Naive thymus-derived CD4-positive, alpha-beta T cell (primary cell): ENCODE results near the gene LDLRAD4. TPM values are rescaled to one million over a fixed set of nuclear protein-coding genes. Genes with fewer than 3 reads are reported as not detected.

Experiments
- ATAC-seq: fragments of 150-1000 bp; cut with Tn5 transposase; 2 replicates; pipeline ENCODE4 v1.10.0; 2021; ENCODE audit warnings: mild to moderate bottlenecking, moderate library complexity
- CTCF ChIA-PET: fragments of 350-600 bp; sonication (Branson Sonifier 250); formaldehyde crosslinking; loops from one replicate; lab custom pipeline; 2021; ENCODE audit warnings: antibody characterized with exemption; lab: Charles Lee
- POLR2A ChIA-PET: fragments of 350-600 bp; sonication (Branson Sonifier 250); formaldehyde crosslinking; loops from one replicate; lab custom pipeline; 2021; ENCODE audit warnings: antibody characterized with exemption, inconsistent platforms; lab: Charles Lee
- DNase-seq, 9 donors: peaks; one replicate each; pipeline versions ENCODE4 v3.0.0 to v3.0.0-alpha.2; 2020 to 2022; ENCODE audit warnings: mixed read lengths in 1 of 9
- H3K27ac ChIP-seq: one replicate; pipeline ENCODE4 v1.7.0; 2013; ENCODE audit warnings: mild to moderate bottlenecking, low read depth, low read length, moderate library complexity
- H3K27me3 ChIP-seq, 2 donors: one replicate each; pipeline ENCODE4 v1.7.0; 2013; ENCODE audit warnings: low read length in 2 of 2, mild to moderate bottlenecking in 2 of 2, moderate library complexity in 2 of 2; ENCODE audit not compliant: control insufficient read depth in 2 of 2, insufficient read depth in 2 of 2
- H3K36me3 ChIP-seq, 3 experiments: 1 replicate in 2 of 3; 2 replicates in 1 of 3; pipeline ENCODE4 v1.7.0; 2013; ENCODE audit warnings: low read length in 3 of 3, mild to moderate bottlenecking in 3 of 3, moderate library complexity in 1 of 3; ENCODE audit not compliant: insufficient read depth in 3 of 3, control insufficient read depth in 2 of 3
- H3K4me1 ChIP-seq, 2 donors: one replicate each; pipeline ENCODE4 v1.7.0; 2013; ENCODE audit warnings: low read length in 2 of 2, mild to moderate bottlenecking in 2 of 2, moderate library complexity in 1 of 2; ENCODE audit not compliant: control insufficient read depth in 2 of 2, insufficient read depth in 2 of 2
- H3K4me3 ChIP-seq: 2 replicates; pipeline ENCODE4 v1.7.0; 2013; ENCODE audit warnings: mild to moderate bottlenecking, low read length
- H3K9me3 ChIP-seq, 3 experiments: 1 replicate in 2 of 3; 2 replicates in 1 of 3; pipeline ENCODE4 v1.7.0; 2013; ENCODE audit warnings: low read length in 3 of 3; ENCODE audit not compliant: control insufficient read depth in 2 of 3
- H3K27ac Mint-ChIP-seq, 9 donors: one replicate each; pipeline ENCODE4 v1.8.0; 2020 to 2022; ENCODE audit warnings: mixed read lengths in 9 of 9, mild to moderate bottlenecking in 8 of 9, moderate library complexity in 5 of 9, inconsistent platforms in 2 of 9
- H3K27me3 Mint-ChIP-seq, 5 donors: one replicate each; pipeline ENCODE4 v1.8.0; 2021 to 2022; ENCODE audit warnings: mixed read lengths in 5 of 5, mild to moderate bottlenecking in 1 of 5
- H3K36me3 Mint-ChIP-seq, 5 donors: one replicate each; pipeline ENCODE4 v1.8.0; 2020 to 2022; ENCODE audit warnings: mixed read lengths in 5 of 5, mild to moderate bottlenecking in 3 of 5, inconsistent platforms in 1 of 5
- H3K4me1 Mint-ChIP-seq, 7 donors: one replicate each; pipeline ENCODE4 v1.8.0; 2020 to 2022; ENCODE audit warnings: mixed read lengths in 7 of 7, mild to moderate bottlenecking in 3 of 7, inconsistent platforms in 1 of 7
- H3K4me3 Mint-ChIP-seq, 10 donors: one replicate each; pipeline ENCODE4 v1.8.0; 2020 to 2022; ENCODE audit warnings: mild to moderate bottlenecking in 10 of 10, mixed read lengths in 10 of 10, moderate library complexity in 6 of 10, inconsistent platforms in 2 of 10
- H3K9me3 Mint-ChIP-seq, 11 donors: one replicate each; pipeline ENCODE4 v1.8.0; 2020 to 2022; ENCODE audit warnings: mixed read lengths in 11 of 11, mild to moderate bottlenecking in 4 of 11, inconsistent platforms in 1 of 11, moderate library complexity in 1 of 11
- intact Hi-C, 2 donors: fragments of 100-400 bp; cut with micrococcal nuclease; formaldehyde crosslinking; loops; one replicate each; pipeline ENCODE4 v1.15.1; 2023
- polyA plus RNA-seq, 2 donors: library from polyadenylated mRNA; unstranded; fragments of 300-500 nt; fragmentation: Illumina TruSeq; gene quantifications; one replicate each; pipeline ENCODE4 v1.2.3, GENCODE V29; 2021
- total RNA-seq, 6 experiments: library from RNA in 5 of 6; stranded (reverse) in 5 of 6; gene quantifications; 1 replicate in 5 of 6; 2 replicates in 1 of 6; pipeline ENCODE4 v1.2.3 and lab custom pipeline; 2021 to 2026

Gene LDLRAD4
- total and polyA plus RNA-seq, 7 experiments from 2014 or later = 13.0 to 84.3 (median 53.7) TPM

GRCh38 chr18:13620206-13620672 lies 401.7 kb downstream of the LDLRAD4 start:
- H3K4me1 Mint-ChIP-seq = peaks cover 12 to 39% (median 24%) of the 10 kb centered on the region in 7 donors
- no peak overlapping the region for H3K4me3 Mint-ChIP-seq
- H3K4me1 ChIP-seq = peaks cover 6 to 13% of the 10 kb centered on the region in 2 donors
- ATAC-seq (no peak), DNase-seq (no peak)
- ChIA-PET POLR2A (no interaction called here), CTCF (no interaction called here)
- no peaks in the 10 kb centered on the region for H3K27me3 ChIP-seq
- H3K4me3 ChIP-seq = no peak overlapping the region
- H3K27ac ChIP-seq = no peak overlapping the region
- H3K36me3 ChIP-seq = peaks cover 0 to 31% (median 0%) of the 10 kb centered on the region in 3 experiments
- H3K9me3 ChIP-seq = no peaks in the 10 kb centered on the region
- H3K36me3 Mint-ChIP-seq = peaks cover 0 to 23% (median 4%) of the 10 kb centered on the region in 5 donors
- intact Hi-C loops = no loop called here
- no peaks in the 10 kb centered on the region for H3K27me3 Mint-ChIP-seq
- no peaks in the 10 kb centered on the region for H3K9me3 Mint-ChIP-seq
- peak overlapping the region in 1 of 9 donors; percentile 51 for H3K27ac Mint-ChIP-seq

GRCh38 chr18:13620818-13621445 lies 402.4 kb downstream of the LDLRAD4 start:
- POLR2A ChIA-PET = no interaction called here
- peaks cover 6 to 35% (median 19%) of the 10 kb centered on the region in 7 donors for H3K4me1 Mint-ChIP-seq
- peaks cover 0 to 25% (median 4%) of the 10 kb centered on the region in 5 donors for H3K36me3 Mint-ChIP-seq
- no peak for DNase-seq
- H3K9me3 Mint-ChIP-seq = no peaks in the 10 kb centered on the region
- H3K27ac Mint-ChIP-seq = no peak overlapping the region
- no peaks in the 10 kb centered on the region for H3K27me3 Mint-ChIP-seq
- Histone ChIP-seq H3K36me3 (peaks cover 0 to 31% (median 0%) of the 10 kb centered on the region in 3 experiments), H3K27ac (no peak overlapping the region), H3K4me3 (no peak overlapping the region), H3K9me3 (no peaks in the 10 kb centered on the region), H3K27me3 (no peaks in the 10 kb centered on the region), H3K4me1 (peaks cover 0 to 6% of the 10 kb centered on the region in 2 donors)
- intact Hi-C loops = no loop called here
- CTCF ChIA-PET = interaction anchor here (0.9 kb wide), 1 partner anchor 405 kb away, joined by 3 read pairs; no protein-coding TSS in a partner anchor
- no peak overlapping the region for H3K4me3 Mint-ChIP-seq
- no peak for ATAC-seq

- Mint-ChIP-seq H3K4me3 (no peak overlapping the region), H3K4me1 (peaks cover 6 to 34% (median 18%) of the 10 kb centered on the region in 7 donors), H3K36me3 (peaks cover 0 to 29% (median 4%) of the 10 kb centered on the region in 5 donors), H3K27me3 (no peaks in the 10 kb centered on the region), H3K27ac (peak overlapping the region in 1 of 9 donors; percentile 14), H3K9me3 (no peaks in the 10 kb centered on the region)
- ATAC-seq (no peak), DNase-seq (no peak)
- Histone ChIP-seq H3K36me3 (peaks cover 0 to 31% (median 0%) of the 10 kb centered on the region in 3 experiments), H3K27me3 (no peaks in the 10 kb centered on the region), H3K4me1 (peaks cover 0 to under 1% of the 10 kb centered on the region in 2 donors), H3K27ac (no peak overlapping the region), H3K4me3 (no peak overlapping the region), H3K9me3 (no peaks in the 10 kb centered on the region)
- ChIA-PET POLR2A (no interaction called here), CTCF (interaction anchor here (0.6 to 0.9 kb wide), 2 partner anchors 325 to 405 kb away, joined by 3 read pairs; no protein-coding TSS in a partner anchor)
- intact Hi-C loops = no loop called here
Measured at GRCh38 chr18:13621446-13621849, 402.9 kb downstream of the LDLRAD4 start.

- Histone ChIP-seq H3K36me3 (peaks cover 0 to 31% (median 0%) of the 10 kb centered on the region in 3 experiments), H3K27me3 (no peaks in the 10 kb centered on the region), H3K27ac (no peak overlapping the region), H3K9me3 (no peaks in the 10 kb centered on the region), H3K4me1 (no peaks in the 10 kb centered on the region), H3K4me3 (no peak overlapping the region)
- no peak for DNase-seq
- ChIA-PET CTCF (interaction anchor here (0.6 to 0.9 kb wide), 2 partner anchors 325 to 406 kb away, joined by 3 read pairs; no protein-coding TSS in a partner anchor), POLR2A (interaction anchor here (0.6 kb wide), 1 partner anchor 401 kb away, joined by 4 read pairs; no protein-coding TSS in a partner anchor)
- no peaks in the 10 kb centered on the region for H3K27me3 Mint-ChIP-seq
- intact Hi-C loops = no loop called here
- no peaks in the 10 kb centered on the region for H3K9me3 Mint-ChIP-seq
- peaks cover 7 to 33% (median 18%) of the 10 kb centered on the region in 7 donors for H3K4me1 Mint-ChIP-seq
- peaks cover 0 to 29% (median 4%) of the 10 kb centered on the region in 5 donors for H3K36me3 Mint-ChIP-seq
- no peak overlapping the region for H3K4me3 Mint-ChIP-seq
- no peak for ATAC-seq
- peak overlapping the region in 1 of 9 donors; percentile 14 for H3K27ac Mint-ChIP-seq
Measured at GRCh38 chr18:13621886-13622619, 403.5 kb downstream of the LDLRAD4 start.

GRCh38 chr18:13622751-13623150 lies 404.2 kb downstream of the LDLRAD4 start:
- no peaks in the 10 kb centered on the region for H3K4me1 ChIP-seq
- H3K4me3 ChIP-seq = no peak overlapping the region
- intact Hi-C loops = no loop called here
- Mint-ChIP-seq H3K4me3 (no peak overlapping the region), H3K36me3 (peaks cover 0 to 33% (median 4%) of the 10 kb centered on the region in 5 donors), H3K9me3 (no peaks in the 10 kb centered on the region), H3K4me1 (peaks cover 7 to 26% (median 15%) of the 10 kb centered on the region in 7 donors), H3K27ac (peak overlapping the region in 1 of 9 donors; percentile 21), H3K27me3 (no peaks in the 10 kb centered on the region)
- H3K9me3 ChIP-seq = no peaks in the 10 kb centered on the region
- no peak for ATAC-seq
- POLR2A ChIA-PET = no interaction called here
- H3K36me3 ChIP-seq = peaks cover 0 to 31% (median 0%) of the 10 kb centered on the region in 3 experiments
- no peak for DNase-seq
- CTCF ChIA-PET = no interaction called here
- no peak overlapping the region for H3K27ac ChIP-seq
- no peaks in the 10 kb centered on the region for H3K27me3 ChIP-seq

GRCh38 chr18:13623348-13623747 lies 404.8 kb downstream of the LDLRAD4 start:
- H3K27me3 ChIP-seq = no peaks in the 10 kb centered on the region
- peak overlapping the region in 1 of 9 donors; percentile 32 for H3K27ac Mint-ChIP-seq
- H3K4me3 ChIP-seq = no peak overlapping the region
- H3K27ac ChIP-seq = no peak overlapping the region
- no peaks in the 10 kb centered on the region for H3K9me3 Mint-ChIP-seq
- no peaks in the 10 kb centered on the region for H3K4me1 ChIP-seq
- peaks cover 0 to 33% (median 4%) of the 10 kb centered on the region in 5 donors for H3K36me3 Mint-ChIP-seq
- H3K4me1 Mint-ChIP-seq = peaks cover 5 to 21% (median 15%) of the 10 kb centered on the region in 7 donors
- CTCF ChIA-PET = no interaction called here
- POLR2A ChIA-PET = no interaction called here
- H3K4me3 Mint-ChIP-seq = no peak overlapping the region
- intact Hi-C loops = no loop called here
- no peaks in the 10 kb centered on the region for H3K27me3 Mint-ChIP-seq
- H3K36me3 ChIP-seq = peaks cover 0 to 31% (median 0%) of the 10 kb centered on the region in 3 experiments
- peak; percentile 43 for ATAC-seq
- H3K9me3 ChIP-seq = no peaks in the 10 kb centered on the region
- no peak for DNase-seq
